Activated gamma-delta T cell treated with Interleukin-2 at 50 U/mL for 16 hours (primary cell): ENCODE data around the gene CST8.

Experiments used
- DNase-seq: peaks from one replicate; pipeline ENCODE4 v3.0.0-alpha.2; 2020

The CST8 gene

DNA sequence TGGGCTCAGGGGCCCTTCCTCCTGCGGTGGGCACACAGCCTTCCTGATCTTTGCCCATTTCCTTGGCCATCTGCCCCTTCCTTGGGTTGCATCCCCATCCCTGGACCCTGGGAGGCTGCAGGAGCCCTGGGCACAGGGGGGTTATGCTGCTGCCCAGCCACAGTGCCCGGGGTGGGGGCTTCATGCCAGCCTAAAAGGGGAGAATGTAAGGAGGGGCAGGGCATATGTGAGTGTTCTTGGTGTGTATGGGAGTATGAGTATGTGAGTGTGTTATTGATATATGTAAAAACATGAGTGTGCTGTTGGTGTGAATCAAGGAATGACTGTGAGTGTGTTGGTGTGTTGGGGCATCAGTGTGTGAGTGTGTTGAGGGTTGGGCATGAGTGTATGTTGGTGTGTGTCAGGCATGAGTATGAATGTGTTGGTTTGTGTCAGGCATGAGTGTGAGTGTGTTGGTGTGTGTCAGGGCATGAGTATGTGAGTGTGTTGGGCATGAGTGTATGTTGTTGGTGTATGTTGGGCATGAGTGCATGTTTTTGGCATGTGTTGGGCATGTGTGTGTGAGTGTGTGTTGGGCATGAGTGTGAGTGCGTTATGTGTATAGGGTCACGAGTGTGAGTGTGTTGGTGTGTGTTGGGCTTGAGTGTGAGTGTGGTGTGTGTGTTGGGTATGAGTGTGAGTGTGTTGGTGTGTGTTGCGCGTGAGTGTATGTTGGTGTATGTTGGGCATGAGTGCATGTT lies 14.7 kb upstream of the CST8 start:
- DNase-seq, result no peak

DNA sequence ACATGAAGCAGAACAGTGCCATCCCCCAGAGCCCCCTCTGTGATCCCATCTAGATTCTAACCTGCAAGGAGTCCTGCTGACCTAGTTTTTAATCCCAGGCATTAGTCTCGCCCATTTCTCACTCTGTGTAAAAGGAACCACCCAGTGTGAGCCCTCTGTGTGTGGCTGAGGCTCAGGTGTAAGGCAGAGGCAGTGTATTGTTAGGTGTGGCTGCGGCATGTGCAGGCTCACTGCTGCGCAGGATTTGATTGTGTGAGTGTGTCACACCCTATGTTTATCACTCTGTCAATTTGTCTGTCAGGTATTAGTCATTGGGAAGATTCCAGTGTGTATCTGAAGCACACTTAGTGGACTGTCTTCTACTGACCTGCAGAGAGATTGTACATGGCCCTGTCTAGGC lies 13.7 kb upstream of the CST8 start:
- no peak for DNase-seq

DNA sequence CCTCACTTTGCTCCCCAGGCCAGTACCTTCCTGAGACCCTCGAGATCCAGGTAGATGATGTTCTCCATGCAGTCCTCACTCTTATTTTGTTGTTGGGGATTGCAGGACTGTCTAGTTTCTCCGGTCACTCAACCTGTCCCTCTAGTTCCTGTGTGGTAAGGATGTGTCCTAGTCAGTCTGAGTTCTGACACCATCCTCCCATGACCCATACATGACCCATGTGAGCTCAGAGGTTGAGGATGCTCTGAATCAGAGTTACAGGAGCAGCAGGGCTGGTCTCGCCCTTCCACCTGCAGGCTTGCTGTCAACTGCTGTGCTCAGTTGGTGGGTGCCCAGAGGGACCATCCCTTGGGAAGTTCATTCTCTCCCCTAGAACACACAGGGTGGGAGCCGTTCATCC lies 11.9 kb upstream of the CST8 start:
- no peak for DNase-seq

DNA sequence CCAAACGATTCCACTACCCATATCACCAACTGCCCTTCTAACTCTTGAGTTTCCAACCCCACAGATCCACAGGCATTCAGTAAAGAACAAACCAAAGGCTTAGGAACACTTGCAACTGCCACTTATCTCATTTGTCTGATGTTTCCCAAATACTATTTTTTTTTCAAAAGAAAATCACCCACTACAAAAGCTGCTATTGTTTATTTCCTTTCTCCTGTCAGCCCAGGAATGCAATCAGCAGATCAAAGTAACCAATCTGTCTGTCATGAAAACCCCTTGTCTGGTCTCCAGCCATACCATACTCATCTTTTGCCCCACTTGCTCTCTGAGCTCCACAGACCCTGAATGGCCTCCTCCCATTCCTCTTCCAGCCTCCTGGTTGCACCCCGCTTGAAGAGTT lies 8.8 kb upstream of the CST8 start:
- no peak for DNase-seq

DNA sequence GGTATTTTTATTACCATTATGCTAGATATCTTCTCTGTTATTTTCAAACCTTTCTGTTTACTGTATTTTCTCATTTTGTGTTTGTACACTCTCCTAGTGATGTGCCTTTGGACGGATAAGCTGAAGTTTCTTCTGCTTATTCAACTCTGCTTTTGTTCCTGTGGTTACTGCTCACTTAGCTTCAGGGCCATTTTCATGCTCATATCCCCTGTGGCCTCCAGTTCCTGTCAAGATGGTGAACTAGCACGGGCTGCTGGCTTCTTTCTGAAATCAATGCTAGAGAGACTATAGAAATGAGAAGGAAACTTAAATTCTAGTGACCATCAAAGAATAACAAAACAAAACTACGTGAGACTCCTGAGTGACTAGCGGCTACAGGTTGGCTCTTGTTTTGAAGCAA lies 6.8 kb upstream of the CST8 start:
- no peak for DNase-seq

DNA sequence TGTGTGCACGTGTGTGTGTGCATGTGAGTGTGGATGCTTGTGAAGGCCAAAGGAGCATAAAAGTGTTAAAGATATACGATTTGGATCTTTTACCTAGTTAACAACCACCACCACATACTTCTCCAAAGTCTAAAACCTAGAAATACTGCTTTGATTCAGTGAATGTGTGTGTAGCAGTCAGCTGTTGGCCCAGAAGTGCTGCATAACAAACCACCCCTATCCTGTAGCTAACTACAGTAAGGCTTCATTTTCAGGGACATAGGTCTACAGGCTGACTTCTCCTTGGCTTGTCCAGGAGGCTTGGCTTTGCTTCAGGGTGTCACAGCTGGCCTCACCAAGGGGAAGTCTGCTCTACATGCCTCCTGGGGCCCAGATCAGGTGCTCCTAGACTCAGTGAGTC lies 2.4 kb upstream of the CST8 start:
- DNase-seq, result no peak

DNA sequence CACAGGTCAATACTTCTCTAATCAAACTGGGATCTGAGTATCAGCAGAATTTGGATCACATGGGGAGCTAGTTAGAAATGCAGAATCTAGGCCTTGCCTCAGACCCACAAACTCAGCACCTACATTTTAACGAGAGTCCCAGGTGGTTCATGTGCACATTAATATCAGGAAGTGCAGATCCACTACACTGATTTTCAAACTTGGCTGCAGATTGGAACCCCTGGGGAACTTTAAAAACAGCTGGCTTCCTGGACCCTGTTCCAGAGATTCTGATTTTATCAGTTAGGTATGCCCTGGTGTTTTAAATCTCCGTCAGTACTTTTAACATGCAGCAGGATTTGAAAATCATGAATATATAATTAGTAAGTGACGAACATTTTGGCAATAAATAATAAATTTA lies 1.9 kb upstream of the CST8 start:
- no peak for DNase-seq

DNA sequence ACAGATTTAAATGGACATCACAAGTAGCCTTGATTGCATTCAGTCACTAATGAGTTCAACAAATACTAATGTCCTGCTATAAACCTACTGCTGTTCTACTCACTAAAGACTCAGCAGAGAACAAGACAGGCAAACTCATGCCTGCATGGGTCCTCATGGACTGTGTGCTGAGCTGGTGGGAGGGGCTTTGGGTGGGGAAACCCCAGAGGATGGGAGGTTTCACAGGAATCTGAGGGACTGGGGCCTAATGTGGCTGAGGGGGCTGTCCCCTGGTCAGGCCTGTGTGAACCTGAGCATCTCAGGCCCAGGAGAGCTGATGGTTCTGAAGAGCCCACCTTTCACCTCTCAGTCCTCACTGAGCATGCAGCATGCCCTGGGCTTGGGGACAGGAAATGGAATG lies 1.4 kb downstream of the CST8 start:
- no peak for DNase-seq

DNA sequence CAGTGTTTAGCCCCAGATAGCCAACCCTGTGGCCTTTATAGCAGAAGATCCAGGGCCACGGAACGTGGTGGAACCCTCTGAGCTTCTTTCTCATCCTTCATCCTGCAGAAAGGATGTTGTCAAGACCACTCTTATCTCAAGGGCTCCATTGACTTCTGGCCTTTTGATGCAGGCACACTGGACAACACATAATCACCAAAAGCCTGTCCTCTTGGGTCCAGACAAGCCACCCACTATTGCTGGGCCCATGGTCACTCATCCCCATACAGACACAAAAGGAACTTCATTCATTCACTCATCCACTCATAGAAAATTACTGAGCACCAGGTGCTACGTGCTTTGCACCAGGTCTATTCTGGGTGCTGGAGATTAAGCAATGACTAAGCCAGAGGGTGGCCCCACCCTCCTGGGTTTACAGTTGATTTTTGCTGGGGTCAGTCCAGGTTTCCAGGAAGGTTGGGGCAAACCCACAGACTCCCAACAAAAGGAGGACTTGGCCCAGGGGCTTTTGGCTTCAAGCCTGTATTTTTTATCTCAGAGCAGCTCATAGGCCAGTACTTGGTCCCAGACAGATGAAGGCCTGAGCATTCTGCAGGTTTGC lies 2.4 kb downstream of the CST8 start:
- no peak for DNase-seq

DNA sequence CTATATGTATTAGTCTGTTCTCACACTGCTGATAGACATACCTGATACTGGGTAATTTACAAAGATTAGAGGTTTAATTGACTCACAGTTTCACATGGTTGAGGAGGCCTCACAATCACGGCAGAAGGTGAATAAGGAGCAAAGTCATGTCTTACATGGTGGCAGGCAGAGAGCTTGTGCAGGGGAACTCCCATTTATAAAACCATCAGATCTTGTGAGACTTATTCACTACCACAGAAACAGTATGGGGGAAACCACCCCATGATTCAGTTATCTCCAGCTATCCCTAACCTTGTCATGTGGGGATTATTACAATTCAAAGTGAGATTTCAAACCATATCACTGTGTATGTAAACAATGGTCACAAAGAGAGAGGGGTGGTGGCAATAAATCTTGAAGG lies 6.6 kb downstream of the CST8 start:
- DNase-seq, result no peak

DNA sequence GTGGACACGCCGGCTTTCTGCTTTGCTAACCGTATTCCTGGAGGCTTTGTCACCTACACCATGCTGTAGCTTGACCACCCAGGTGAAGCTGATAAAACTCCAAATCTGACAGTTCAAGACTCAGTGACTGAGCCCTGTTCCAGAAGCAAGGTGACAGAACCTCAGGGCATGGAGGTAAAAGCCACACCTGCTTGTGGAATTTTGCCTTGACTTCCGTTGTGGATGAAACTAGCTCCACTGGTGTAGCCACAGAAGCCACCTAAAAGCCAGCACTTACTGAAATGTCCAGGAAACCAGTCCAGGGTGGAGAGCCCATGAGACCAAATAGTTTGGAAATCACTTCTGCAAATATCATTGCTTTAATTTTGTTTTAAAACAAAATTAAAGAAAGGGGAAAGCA lies 11.0 kb downstream of the CST8 start:
- no peak for DNase-seq

DNA sequence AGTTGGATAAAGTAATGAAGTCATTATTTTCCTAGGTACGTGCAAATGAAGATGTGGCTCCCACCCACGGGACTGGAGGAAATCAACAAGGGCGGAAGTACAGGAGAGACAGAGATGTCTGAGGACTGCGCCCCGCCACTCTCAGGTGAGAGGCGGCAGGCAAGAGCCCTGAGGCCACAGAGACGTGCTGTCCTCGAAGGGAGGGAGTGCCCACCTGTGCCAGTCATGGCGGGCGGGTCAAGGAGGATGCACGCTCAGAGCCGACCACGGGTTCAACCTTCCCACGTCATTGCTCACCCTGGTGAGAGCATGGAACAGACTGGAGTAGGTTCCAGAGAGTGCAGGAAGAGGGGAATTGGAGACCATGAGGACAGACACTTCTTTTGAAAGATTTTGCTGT lies 12.7 kb downstream of the CST8 start:
- DNase-seq, result no peak

DNA sequence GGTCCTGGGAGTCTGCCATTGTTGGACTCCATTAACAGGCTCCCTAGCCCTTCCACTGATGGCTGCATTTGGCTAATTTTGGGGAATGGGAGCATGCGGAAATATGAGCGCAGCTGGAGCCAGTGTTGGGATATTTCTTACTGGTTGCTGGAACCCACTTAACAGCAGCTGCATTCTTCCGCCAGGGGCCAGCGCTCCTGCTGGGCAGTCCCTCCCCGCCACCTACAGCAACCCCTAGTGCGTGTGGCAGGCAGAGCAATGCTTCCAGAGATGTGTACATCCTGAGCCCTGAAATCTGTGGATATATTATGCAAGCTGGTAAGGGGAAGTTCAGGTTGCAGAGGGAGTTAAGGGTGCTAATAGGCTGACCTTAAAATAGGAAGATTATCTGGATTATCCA lies 16.4 kb downstream of the CST8 start:
- DNase-seq, result no peak

DNA sequence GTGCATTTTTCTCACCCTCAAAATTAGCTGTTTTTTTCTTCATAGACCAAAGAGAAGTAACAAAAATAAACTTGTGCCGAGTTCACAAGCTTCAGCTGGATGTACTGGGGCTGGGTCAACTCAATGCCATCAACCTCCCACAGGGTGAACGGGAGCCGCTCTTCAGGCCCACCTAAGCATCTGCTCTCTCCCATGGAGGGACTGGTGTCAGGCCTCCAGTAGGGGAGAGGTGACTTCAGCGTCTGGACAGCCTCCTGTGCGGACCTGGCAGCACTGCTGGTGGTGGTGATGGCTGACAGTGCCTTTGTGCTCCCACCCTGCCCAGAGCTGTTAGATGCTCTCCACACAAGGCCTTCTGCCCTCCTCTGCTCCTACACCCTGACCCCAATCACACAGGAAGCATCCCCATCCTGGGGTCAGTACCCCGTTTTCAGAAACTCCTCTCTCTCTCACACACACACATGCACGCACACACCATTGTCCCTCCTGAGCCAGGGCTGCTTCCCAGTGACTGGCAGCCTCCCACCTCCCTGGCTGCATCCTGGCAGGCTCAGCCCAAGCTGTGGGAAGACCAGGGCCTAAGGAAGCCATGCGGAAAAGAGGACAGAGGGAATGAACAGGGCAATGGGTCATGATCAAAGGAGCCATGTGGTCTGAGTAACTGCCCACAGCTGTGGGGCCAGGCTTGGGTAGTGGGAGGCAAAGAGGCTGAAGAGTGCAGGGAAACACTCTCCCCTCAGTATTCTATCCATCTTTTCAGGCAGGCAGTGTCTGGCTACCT lies 17.7 kb downstream of the CST8 start:
- DNase-seq, result no peak

DNA sequence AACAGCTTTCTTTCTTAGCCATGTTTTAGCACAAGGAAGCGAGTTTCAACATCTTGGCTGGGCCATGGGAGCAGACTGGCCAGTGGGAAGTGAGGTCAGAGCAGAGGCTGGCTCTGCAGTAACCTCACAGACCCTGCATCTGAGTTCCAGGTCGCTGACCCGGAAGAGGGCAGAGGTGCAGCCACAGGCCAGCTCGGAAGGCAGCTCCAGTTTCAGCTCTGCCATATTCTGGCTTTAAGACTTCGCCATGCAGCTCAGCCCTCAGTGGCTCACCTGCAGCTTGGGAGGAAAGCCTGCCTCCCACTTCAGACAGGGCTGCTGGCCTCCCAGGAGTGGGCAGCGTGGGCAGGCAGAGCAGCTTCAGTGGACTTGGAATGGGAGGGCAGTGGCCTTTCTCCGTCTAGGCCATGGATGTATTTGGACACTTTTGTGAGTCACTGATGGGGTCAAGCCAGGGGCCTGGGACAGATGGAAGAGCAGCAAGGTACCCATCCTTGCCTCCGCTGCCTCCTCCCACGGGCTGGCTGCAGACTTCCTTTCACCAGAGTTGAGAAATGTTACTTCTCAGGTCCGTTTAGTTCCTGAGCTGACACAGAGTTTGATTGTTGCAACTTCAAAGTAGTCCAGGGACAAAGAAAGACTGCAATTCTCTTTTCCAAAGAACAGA lies 18.5 kb downstream of the CST8 start:
- no peak for DNase-seq

DNA sequence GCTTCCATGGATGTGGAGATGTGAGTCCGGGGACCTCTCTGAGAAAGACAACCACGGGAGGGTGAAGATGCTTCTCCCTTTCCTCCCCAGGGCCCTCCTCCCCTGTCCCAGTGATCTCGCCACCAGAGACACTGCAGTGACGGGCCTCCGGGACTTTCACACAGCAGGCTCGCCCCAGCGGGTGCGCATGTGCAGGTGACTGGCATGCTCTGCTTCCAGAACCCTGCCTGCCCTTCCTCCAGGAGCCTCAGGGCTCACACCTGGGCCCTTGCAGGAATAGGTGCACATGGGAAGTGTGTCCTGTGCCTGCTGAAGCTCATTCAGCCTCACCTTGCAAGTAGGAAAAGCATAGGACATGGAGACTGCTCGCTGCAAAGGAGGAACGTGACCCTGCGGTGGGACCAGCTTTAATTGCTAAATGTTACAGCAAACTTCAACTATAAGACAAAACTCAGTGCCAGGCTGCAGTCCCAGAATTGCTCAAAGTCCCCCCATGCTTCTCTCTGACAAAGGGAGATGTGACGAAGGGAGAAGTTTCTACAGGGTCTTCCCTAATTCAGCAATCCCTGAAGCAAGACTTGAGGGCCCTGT lies 19.2 kb downstream of the CST8 start:
- no peak for DNase-seq

DNA sequence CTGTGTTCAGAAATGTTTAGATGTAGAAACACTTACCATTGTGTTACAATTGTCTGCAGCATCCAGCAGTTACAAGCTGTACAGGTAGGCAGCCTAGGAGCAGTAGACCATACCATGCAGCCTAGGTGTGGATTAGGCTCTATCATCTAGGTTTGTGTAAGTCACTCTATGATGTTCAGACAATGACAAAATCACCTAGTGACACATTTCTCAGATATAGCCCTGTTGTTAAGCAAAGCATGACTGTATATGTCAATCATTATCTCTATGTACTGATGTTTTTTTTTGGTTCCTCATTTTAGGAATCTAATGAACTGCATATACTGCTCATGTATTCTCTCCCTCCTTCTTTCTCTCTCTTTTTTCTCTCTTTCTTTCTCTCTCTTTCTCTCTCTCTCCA lies 22.2 kb downstream of the CST8 start:
- DNase-seq, result no peak

DNA sequence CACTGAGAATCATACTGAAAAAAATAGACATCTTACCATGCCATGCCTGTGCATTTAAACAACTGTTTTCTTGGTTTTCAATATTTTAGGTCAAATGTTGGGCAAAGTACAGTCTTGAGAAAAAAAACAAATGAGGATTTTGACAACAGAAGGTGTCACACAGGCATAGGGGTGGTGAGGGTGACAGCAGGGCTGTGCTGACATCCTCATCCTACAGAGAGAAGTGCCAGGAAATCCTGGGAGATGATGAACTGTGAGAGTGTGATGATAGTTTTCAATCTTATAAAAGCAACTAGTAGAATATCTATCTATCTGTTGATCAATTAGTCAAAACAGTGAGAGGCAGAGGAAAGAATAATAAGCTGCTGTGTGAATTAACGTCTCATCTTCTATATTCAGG lies 23.9 kb downstream of the CST8 start:
- DNase-seq, result no peak

DNA sequence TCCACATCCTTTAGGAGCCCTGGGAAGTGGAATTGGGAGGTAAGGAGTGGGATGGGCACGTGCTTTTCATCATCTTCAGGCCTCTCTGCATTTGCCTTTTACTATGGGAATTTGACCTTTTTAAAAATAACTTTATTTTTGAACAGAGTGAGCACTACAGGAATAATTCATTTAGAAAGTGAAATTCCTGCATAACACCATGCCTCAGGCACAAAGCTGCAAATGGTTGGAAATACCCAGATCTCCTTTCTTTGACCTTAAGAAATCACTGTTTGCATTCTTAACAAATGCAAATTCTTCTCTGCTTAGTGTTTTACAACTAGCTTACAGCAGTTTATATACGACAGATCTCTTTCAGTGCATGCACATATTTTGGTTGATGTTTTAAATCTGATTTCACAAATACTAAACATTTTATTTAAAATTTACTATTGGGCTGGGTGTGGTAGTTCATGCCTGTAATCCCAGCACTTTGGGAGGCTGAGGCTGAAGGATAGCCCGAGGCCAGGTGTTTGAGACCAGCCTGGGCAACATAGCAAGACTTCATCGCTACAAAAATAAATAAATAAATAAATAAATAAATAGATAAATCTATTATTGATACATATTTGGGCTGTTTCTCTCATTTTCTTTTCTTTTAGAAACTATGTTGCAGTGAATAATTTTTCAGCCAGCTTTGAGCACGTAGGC lies 24.5 kb downstream of the CST8 start:
- DNase-seq, result no peak

DNA sequence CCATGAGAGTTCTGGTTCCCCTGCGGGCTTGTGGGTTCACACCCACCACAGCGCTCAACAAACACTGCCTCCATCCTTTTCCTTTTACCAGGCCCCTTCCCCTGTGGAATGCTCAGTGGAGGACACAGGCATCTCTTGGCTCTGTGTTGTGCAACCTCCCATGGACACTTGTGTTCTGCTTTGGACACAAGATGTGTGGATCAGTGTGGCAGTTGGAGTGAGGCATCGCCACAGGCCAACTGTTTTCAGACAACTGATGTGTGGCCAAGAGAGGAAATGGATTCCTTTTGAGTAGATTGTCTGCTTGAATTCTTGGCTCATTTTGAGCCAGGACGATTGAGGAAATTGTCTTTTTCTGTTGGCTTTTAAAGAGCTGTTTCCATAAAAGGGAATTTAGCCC lies 26.8 kb downstream of the CST8 start:
- no peak for DNase-seq

DNA sequence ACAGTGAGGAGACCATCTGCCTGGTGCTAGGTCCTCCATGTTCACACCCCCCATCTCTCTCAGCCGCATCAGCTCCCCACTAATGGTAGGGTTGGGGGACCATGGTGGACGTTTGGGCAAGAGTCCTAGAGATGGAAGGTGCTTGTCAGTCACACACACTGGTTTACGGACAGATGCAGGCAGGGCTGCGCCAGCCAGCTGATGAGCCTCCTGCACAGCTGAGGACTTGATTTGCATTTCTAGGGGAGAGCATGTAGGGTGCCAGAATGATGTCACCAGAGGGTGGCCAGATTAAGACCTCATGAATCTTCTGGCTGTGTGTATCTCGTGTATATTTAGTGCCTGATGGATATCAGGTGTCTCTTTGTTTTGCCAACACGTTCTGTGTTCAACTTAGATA lies 28.6 kb downstream of the CST8 start:
- DNase-seq, result no peak

DNA sequence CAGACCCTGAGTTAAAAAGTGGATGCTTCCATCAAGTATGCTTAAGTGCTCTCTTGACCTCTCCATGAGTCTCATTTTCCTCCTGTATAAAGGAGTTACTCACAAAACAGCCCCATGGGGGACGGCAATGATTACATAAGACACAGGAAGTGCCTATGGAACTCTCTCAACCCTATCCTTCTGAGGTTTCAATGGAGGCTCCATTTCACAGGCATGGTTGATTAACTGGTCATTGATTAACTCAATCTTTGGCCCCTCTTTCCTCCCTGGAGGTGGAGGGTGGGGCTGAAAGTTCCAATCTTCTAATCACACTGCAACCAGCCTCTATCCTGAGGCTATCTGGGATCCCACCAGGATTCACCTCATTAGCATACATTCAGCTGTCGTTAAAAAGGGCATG lies 29.3 kb downstream of the CST8 start:
- DNase-seq, result no peak

DNA sequence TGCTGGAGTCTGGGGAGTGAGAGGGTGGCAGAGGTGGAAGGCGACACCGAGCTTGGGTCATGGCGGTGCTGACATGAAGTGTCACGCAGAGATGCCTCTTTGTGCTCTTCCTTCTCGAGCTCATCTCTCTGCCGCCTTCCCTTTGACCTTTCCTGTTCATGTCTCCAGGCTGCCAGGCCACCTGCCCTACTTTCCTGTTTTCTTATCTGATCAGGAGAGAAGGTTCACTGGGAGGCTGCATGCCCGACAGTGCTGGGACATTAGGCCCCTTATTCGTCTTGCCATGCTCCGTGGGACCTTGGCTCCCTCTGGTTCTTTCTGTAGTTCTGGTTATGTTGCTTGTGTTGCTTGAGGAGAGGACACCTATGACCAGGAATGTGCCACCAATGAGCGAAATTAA lies 33.2 kb downstream of the CST8 start:
- no peak for DNase-seq
